NCI-H748 (cell line): ENCODE results near the gene C9orf85.

ENCODE experiments used
- DNase-seq: peaks from one replicate; lab custom pipeline; 2025; ENCODE audit not compliant: unreplicated experiment; lab: John Stamatoyannopoulos, UW

Gene C9orf85

DNA sequence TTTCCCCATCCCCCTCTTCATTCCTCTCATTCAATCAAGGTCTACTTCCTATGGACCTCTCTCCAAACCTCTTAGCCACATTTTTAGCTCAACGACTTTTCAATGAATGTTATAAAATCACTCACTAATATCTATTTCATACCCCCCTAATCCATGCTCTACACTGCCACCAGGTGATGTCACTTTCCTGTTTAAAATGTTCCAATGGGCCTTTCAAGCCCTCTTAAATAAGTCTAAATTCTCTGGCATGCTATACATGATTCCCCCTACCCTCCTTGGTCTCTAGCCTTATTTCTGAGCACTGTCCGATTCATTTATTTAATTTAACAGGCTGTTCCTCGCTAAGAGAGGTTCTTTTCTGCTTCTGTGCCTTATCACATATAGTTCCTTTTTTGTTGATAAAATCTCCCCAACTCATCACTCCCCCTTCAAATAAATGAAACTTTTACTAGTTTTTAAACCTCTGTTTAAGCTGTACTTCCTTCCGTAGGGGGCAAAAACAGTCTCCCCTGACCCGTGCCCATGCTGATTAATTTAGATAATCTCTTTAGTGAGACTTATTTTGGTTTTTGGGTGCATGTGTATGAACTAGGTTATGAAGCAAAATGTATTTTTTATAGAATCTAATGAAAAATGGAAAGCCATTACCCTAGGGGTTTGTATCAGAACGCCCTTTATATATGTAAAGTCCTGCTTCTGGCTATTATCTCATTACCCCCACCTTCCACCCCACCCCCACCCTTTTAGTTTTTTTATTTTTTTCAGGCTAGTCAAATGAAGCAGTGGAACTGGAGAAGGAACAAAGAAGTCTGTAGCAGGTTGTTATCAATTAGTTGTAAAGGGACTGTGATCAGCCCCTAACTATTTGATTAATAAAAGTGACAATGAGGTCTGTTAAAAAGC, 9.5 kb upstream of the C9orf85 start:
- no peak for DNase-seq

DNA sequence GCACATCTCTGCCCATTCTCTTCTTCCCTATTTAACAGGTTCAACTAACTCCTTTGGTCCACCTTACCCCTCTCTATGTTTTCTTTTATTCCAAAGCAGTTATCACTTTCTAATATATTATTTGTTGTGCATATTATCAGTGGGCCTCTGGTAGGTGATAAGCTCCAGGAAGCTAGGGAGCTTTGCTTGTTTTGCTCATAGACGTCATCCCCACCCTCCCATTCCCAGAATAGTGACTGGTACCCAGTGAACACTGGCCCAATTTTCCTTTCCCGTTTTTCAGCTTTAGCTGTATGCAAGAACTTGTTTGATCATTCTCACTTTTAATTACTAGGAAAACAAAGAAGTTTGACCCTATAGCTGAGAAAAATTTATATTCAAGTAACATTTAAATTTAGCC, 7.4 kb upstream of the C9orf85 start:
- no peak for DNase-seq

DNA sequence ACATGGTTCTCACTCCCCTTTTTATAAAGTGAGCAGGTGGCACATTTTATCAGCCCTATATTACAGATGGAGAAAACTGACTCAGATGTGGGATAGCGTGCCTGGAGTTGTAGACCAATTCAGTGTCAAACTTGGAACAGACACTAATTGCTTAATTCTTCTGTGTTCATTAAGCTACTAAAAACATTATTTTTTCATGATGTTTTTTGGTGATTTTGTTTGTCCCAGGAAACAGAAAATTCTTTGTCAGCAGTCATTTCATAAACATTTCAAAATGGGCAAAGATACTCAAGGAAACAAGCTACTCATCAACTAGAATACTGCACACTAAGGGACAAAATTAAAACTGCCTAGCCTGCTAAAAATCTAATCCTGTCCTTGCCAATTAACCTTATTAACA, 2.6 kb upstream of the C9orf85 start:
- no peak for DNase-seq

DNA sequence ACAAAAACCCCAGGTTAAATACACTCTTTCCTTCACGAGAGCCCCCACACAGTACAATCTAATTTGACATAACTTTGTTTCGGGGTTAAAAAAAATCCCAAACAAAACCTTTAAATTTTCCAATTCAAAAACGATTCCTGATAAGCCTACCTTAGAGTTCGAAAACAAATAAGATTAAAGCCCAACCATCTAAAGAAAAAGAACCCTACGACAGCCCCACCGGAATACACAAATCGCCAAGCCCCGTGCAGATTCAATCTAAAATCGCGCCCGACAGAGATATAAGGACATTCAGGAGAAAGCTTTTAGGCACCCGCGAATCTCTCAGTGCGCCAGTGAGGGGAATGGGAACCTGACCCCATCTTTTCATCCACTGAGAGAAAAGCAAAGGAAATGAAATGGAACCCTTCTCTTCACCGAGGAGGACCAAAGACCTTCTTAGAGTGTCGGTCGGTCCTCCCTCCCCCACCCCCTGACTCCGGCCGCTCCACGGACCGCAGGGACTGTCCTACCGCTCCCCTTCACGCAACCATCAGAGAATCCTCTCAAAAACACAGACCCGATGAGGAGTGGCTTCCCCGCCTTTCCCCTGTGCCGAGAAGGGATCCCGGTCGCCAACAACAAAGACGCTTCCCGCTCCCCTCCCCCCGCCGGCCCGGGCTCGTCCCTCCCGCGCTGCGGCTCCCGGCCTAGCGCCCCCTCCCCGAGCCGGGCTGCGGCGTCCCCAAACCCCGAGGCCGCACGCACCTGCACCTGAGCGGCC, 1.4 kb upstream of the C9orf85 start:
- DNase-seq, result peak; percentile 72

DNA sequence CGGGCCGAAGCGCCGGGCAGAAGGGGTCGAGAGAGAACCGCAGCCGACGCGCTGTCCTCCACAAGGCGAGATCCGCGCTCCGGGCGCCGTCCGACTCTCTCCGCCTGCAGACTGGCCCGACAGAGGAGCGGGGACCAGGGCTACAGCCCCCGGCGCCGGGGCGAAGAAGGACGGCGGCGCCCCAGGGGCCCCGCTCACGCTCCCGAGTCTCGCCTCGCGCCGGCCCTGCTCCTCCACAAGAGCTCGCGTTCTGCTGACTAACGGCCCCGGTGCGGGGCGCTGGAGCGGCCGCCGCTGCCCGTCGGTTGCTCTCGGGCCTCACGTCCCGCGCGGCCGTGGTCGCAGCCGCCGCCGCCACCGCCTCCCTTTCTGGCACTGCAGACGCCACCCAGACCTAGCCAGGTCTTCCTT, 784 bp upstream of the C9orf85 start:
- no peak for DNase-seq

DNA sequence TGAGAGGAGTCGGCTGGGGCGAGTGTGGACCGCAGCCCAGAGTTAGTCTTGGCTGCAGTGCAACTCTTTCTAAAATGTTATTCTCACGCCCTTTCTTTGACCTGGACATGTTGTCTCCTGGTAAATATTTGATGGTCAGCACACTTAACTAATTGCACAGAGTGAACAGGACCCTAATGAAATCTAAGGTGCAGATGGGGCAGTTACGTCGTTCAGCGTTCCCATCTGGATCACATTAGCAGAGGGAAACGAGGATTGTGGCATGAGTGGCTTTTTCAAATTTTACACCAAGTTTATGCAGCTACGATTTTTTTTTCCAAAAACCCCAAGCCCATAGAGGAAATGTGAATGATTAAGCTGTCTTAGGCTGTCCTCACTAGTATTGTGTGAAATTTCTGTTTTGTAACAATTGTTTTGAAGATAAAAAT, 483 bp downstream of the C9orf85 start:
- DNase-seq, result no peak

DNA sequence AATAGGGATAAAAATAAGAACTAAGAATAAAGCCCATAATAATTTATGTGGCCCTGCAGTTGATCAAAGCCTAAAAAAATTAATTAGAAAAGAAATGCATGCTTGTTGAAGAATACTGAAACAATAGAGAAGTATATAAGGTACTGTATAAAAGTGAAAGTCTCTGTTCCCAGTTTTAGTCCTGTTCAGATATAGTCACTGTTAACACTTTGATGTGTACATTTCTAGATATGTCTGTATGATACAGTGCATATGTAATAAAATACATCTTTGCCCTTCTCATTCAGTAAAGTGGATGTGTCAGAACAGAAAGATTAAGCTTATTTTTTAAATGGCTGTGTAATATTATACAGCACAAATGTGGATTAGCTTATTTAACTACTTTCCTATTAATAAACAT, 4.1 kb downstream of the C9orf85 start:
- no peak for DNase-seq

DNA sequence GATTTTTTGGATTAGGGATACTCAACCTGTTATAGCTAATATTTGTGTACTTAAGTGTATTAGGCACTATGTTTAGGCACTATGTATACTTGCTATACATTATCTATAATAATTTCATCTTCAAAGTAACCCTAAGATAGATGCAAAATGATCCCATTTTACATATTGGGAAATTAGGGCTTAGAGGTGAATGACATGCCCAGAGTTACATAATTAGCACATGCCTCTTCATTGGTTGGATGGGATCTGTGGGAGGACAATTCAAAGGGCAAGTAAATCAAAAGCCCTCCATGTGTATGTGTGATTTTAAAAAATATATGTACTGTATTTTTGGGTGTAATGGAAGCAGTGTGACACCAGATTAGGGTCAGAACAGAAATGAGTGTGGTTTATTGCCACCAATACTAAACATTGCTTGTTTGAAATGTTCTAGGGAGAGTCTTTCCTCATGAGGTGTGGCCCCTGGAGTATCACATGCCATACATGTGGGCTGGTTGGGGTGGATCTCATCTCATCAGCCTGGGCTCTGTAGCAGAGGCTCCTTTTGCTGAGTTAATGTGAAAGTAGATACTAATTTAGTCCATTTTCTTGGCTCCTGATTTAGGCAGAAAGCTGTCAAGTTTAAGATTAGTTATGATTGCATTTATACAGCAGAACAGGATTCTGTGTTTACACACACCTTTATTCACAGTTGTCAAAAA, 5.5 kb downstream of the C9orf85 start:
- no peak for DNase-seq

DNA sequence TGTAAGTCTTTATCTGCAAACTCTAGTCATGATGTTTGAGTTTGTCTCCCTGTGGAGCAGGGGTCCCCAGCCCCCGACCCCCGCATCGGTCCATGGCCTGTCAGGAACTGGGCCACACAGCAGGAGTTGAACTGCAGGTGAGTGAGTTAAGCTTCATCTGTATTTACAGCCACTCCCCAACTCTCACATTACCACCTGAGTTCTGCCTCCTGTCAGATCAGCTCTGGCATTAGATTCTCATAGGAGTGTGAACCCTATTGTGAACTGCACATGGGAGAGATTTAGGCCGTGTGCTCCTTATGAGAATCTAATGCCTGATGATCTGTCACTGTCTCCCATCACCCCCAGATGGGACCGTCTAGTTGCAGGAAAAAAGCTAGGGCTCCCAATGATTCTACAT, 7.0 kb downstream of the C9orf85 start:
- no peak for DNase-seq

DNA sequence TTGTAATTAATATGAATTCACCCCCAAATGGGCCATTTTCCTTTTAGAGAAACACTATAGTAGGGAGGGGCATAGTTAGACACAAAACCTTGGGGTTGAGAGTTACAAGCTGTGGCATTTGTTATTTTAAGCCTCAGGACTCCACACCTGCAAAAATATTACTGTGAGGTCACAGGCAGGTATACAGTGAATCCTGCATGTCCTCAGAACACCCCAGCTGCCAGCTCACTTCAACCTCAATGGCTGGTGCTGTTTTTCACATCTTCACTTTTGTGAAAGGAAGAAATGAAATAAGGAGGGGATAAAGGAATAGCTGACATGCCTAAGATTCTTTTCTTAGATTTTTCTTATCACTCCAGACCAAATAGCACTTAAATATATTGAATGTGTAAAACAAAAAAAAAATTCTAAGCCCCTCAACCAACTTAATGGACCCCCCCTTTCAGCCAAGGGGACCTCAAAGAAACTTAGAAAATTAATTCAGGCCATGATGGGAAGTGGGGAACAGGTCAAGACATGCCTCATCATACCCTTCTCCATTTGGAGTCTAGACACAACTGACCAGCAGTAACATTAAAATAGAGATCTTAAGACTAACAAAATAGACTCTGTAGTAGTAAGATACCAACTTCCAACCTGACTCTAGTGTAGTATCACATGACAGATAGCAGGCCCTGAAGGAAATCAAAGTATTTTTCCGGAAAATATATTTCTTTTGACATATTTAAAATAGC, 9.2 kb downstream of the C9orf85 start:
- DNase-seq, result no peak

DNA sequence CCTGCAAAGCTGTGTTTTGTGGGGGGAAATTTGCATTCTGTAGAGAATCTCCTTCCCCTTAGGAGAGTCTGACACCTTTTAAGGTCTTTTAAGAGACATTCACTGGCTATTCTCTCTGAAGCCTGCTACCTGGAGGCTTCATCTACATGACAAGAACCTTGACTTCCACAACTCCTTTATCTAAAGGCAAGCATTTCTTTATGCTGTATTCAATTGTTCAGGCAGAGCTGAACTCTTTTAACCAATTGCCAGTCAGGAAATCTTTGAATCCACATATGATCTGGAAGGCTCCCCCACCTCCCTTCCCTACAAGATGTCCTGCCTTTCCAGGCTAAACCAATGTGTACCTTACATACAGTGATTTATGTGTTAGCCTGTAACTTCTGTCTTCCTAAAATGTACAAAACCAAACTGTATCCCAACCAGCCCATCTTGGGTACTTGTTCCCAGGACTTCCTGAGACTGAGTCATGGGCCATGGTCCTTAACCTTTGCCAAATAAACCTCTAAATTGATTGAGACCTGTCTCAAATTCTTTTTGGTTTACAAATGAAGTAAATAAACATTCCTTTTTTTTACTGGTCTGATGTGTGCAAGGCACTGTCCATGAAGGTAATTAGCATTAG, 9.9 kb downstream of the C9orf85 start:
- DNase-seq, result no peak

DNA sequence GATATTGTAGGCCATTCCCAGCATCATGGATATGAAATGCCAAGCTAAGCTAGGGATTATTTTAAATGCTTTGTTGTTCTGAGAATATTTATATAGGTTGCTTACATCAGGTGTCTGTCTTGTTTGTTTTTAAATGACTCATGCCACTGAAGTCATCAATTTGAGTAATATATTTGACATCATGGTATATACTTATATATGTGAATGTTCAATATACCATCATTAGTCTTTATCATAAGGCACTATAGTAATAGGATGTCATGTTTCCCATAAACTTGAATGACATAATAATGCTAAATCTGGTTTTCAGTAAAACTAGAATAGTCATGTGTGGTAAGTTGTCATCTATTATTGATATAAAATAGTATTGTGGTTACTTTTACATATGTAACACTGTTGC, 13.1 kb downstream of the C9orf85 start:
- no peak for DNase-seq

DNA sequence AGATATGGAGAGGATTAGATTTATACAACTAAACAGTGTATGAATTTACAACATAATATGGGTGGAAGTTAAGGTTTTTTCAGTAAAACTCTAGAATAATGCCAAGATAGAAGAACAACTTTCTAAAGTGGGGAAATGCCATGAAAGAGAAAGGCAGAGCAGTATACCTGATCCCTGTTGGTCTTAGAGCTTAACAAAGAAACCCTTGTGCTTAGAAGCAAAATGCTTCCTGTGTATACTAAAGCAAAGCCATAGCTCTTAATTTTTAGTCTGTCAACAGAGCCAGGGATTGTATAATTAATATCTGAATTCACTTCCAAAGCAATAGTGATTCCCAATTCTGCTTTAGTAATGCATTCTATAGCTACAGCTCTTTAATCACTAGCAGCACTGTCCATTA, 14.4 kb downstream of the C9orf85 start:
- DNase-seq, result no peak

DNA sequence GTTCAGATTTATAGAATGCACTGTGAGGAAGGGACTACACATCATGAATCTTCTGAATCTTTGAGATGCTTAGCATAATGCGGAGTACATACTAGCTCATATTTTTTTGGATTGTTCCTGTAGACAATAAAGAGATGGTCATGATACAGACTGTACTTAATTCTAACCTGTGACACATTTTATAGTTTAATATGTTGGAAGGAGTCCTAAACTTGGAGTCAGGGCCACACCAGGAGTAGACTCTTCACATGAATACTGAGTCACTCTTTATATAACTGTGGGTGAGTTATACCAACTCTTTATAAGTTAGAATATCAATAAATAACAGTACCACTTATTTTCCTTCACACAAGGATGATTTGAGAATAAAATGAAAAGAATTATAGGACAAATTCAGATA, 16.9 kb downstream of the C9orf85 start:
- no peak for DNase-seq

DNA sequence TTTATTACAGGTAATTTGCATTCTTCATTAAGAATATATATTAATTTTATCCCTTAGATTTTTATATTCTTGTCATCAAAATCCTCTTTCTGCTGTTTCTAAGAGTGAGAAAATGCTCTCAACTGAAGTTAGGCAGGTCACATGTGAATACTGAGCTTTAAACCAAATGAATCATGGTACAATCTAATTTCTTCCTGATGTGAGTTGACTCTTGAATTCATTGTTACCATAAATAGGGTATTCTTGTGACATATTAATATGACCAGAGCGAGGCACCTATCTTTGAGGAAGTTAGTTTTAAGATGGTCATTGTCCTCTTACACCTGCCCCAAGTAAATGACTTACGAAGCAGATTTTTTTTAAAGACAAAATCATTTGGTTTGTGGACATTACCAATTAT, 17.4 kb downstream of the C9orf85 start:
- DNase-seq, result no peak

DNA sequence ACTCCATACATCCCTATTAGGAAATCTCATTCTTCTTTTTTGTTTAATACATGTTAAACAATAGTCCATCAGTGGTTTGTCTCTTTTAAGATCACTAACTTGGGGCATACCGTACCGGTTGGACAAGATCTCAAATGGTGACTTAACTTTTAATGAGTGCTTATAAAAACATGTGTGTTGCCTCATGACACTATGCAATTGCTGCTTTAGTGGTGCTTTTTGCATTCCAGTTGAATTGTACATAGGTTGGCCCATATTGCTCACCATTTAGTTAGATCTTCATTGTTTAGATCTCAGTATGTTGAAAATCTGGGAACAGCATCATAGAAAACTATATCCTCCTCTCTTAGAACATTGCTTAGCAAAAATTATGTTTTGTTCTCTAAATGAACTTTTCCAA, 17.8 kb downstream of the C9orf85 start:
- no peak for DNase-seq

DNA sequence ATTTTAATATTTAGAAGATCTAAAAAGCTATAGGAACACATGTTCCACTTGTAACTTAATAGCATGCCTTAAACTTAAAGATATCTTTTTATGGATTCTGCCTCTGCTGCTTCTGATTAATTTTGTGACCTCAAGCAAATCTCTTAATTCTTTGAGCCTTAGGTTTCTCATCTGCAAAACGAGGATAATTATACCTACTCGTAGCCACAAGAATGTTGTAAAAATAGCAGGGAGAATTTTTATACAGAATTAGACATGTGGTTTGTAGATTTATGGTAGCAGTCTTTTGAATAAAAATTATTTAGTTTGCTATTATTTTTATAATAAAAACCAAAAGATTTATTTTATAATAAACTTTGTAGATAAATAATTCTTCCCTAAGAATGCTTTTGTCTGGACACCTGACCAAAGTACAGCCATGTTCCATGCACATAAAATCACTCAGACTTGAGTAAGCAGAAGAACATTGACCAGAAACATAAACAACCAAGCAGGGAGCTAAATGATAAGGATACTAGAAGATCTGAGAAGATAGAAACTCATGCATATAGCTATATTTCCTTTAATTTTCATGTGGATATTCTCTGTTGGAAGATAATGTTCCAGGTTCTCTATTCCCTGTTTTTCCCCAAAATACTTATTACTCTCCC, 18.5 kb downstream of the C9orf85 start:
- no peak for DNase-seq

DNA sequence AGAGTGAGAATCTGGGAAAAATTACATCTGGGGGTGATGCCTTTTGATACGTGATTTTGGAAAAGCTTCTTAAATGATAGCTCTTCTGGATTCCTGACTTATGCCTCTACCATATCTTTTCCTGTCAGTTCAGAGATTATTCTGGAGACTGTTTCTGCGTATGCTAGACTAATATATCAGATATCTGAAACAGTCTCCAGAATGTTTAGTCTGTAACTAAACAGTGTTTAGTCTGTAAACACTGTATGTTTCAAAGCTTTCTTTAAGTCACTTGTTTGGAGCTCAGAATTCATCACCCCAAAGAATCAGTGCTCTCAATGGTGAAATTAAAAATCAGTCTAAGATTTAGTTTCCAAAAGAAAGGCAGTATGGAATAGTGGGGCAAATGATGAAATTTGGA, 19.7 kb downstream of the C9orf85 start:
- no peak for DNase-seq

DNA sequence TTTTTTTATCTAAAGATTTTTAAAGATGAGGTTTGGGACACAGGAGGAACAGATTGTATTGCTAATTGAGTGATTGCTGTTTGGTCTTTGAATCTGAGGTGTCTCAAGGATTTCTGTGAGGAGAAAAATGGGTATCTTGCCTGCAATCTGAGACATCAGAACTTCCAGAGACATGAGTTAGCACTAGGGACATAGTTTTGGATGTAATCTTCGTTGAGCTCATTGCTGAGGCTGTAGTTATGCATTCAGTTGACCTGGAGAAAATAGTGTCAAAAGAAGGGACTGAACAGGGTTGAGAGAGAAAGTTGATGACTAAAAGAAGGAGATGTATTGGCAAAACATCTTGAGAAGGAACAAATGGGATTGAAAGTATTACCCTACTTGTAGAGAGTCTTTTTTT, 24.6 kb downstream of the C9orf85 start:
- DNase-seq, result no peak

DNA sequence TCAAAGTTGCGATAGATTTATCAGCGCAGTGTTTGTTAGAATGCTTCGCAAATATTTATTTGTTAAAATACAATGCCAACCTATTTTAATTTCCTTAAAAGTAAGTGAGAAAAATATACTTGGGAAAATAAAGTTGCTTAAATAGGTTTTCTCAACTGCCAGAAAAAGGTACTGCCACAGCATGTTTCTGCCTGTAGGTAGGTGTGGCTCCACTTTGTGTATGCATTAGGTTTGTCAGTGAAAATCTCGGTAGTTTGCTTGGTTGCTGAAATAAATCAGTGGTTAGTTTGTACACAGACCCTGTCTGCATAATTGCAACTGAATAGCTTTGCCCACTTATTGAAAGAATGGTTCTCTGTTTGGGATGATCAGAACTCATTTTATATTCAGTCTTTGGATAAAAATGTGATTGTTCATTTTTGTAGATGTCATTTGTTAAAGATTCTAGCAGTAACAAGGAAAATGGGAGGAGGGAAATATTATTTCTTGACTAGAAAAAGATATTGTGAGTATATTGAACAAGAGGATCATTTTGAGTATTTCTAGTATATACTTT, 25.7 kb downstream of the C9orf85 start:
- no peak for DNase-seq
